HG03139 (cell line): ENCODE data around the gene SRSF12.

Source experiments
- ATAC-seq: cut with Tn5 transposase; IDR thresholded peaks from one replicate; pipeline ENCODE4 v1.9.1; 2021; ENCODE audit not compliant: unreplicated experiment

SRSF12 gene

DNA sequence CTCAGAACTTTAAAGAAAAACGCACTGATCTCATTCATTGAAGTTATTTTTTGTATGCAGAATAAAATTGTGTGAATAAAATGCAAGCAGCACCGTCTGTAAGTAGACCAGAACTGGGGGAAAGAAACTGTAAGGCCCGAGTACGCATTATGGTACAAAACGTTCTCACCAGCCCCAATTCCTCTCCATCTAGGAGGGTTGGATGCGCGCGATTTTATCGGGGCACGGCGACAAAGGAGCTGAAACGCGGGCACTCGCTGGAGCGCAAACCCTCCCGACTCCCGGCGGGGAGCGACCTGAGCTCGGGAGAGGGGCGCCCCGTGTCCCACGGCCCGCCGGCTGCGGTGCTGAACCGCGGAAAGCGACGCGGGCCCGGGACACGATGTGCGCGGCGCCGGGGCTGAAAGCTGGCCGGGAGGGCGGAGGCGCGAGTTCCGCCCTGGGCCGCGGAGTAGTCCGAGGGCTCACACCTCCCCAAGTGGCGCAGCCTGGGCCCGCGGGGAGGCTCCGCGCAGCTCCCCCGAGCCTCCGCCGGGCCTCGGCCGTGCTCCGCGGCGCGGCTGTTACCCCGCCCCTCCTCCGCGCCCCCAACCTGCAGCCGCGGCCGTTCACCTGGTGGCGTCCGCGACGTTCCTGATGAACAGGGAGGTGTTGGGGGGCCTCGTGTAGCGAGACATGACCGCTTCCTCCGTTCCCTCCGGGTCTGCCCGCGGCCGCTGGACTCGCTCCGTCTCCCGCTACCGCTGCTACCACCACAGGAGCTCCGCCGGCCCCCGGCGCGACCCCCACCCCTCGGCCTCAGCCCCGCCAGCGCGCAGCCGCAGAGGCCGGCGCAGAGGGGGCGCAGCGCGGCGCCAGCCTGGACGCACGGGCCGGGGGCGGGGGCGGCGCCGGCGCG, at the start of gene SRSF12:
Gene SRSF12, minus strand, starts transcription at position 861 of the 898 bp plus-strand sequence. Its CDS starts 184 bp downstream, at position 677.
- ATAC-seq, result peak; percentile 73

DNA sequence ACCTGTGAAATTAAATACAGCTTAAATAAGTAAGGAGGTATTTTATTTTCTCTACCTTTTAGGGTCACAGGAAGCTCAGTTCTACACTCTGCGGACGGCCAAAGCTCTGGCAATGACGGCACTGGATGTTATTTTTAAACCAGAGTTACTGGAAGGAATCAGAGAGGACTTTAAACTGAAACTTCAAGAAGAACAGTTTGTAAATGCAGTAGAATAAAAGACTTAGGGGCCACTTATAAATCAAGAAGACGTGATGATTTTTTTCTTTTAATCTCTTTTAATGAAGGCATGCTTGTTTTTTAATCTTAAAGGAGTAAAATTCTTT, 44.1 kb upstream of the SRSF12 start:
- ATAC-seq, result no peak

DNA sequence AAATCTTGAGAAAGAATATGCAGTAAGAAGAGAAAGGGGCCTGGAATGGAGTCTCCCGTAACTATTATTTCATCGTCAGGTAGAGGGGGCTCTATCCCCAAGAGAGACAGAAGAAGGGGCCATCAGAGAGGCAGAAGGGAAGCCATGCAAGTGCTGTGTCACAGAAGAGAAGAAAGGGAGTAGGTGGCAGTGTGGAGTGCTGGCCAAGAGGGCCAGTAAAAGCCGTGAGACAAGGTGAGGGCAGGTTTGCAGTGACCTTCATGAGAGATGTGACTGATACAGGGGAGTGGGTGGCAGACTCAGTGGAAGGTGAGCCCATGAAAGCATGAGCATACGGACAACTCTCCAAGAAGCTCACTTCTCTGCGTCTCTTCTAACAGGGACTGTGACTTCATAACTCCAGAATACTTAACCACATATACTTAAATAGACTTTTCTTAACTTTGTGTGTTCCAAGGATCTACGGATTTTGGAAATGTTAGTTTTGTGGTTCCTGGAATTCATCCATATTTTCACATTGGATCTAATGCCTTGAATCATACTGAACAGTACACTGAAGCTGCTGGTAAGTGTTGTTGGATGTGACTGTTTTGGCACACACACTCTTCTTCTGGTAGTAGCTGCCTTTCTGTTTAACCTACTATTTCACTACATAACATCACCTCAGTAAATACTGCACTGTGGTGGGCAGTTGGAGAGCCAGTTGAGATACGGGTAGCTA, 43.6 kb upstream of the SRSF12 start:
- no peak for ATAC-seq

DNA sequence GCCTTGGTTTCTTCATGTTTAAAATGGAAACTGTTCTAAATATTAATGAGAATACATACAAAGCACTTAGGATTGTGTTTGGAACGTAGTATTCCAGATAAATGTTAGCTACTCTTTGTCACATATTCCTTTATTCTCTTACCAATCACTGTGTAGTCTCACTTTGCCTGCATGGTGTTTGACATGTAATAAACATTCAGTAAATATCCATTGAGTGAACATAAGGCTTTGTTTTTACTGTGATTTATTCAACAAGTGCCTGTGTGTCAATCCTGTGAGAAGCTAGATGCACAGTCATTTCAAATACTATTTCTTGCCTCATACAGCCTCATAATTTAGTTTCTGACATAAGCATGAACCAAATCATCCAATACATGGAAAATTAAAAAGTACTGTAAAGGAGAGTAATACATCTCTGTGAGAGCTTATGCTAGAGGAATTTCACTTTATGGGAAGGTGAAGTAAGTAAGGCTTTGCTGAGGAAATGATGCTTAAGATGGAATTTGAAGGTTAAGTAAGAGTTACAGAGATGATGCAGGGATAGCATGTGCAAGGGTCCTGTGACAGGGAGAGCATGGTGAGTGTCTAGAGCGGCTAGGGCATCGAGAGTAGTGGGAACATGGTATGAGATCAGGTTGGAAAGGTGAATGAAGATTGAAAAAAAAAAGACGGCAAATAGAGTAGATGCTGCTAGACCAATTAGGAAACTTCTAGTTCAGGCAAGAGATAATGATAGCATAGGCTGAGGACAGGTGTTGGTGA, 42.6 kb upstream of the SRSF12 start:
- ATAC-seq, result no peak

DNA sequence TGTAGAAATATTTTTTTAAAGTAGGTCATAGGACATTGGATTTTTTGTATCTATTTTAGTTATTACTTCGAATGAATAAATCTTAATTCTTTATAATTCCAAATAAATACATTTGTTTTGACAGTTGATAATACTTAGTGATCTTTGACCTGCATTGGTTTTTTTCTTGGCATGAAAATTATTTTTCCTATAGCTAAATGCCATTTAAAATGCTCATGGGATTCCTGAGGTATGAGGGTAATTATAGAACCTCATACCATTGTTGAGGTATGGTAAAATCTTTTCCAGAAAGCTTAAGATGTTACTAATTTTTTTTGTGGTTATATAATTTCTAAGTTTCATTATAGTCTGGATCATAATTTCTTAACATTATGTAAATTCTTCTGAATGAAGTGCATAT, 36.3 kb upstream of the SRSF12 start:
- no peak for ATAC-seq

DNA sequence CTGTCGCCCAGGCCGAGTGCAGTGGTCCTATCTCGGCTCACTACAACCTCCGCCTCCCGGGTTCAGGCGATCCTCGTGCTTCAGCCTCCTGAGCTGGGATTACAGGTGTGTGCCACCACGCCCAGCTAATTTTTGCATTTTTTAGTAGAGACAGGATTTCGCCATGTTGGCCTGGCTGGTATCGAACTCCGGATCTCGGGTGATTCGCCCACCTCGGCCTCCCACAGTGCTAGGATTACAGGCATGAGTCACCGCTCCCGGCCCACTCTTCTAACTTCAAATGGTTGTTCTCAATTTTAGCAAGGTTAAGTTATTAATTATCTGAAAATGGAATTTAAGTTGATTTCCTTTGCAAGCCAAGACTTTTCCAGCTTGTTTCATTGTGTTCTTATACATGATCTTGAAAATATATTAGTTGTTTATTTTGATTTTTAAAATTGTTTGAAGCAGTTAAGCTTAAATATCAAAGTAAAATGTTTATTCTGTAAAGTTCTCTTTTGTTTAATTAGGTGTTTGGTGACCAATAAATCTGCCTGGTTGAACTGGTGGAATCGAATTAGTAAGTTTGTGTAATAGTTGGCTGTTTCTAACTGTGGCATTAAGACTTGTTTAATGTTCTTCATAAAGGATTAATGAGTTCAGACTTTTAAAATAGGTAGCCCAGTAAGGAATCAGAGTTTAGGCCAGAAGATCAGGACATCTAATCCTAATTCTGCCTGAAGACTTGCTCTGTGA, 30.3 kb upstream of the SRSF12 start:
- no peak for ATAC-seq

DNA sequence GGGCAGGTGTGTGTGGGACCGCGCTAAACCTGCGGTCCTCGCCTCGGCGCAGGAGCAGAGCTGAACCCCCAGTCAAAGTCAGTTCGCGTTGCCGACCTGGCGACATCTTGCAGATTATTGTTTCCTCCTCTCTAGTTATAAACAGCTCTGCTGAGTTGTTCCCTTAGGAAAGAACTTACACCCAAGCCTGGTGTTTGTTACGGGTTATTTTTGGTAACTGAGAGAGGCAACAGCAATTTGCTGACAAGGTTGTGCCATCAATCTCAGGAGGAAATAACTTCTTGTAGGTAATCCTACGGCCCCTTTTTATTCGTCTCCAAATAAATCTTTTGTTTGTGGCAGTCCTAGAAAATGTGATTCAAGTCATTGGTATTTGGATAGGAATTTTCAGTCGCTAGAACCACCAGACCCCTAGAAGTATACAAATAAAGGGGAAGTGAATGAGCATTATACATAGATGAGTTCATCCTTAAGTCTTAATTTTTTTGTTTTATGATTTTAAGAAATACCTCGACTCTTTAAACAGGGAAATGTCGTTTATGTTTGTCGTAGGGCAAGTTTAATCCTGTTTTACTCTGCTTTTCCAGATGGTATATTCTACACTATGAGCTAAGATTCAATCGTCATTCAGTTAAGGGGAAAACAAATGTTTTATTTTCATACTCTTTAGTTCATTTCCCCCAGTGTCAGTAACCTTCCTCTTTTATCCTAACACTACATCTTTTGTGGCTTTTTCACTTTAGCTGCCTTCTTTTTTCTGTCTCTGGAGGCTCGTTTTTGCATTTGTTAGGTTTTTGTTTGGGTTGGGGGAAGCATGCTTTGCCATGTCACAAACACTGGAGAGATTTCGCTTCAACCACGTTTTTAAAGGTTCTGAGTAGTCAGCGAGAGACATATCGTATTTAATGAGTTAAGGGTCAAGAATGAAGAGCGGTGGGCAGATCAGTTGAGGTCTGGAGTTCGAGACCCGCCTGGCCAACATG, 29.1 kb upstream of the SRSF12 start:
- no peak for ATAC-seq

DNA sequence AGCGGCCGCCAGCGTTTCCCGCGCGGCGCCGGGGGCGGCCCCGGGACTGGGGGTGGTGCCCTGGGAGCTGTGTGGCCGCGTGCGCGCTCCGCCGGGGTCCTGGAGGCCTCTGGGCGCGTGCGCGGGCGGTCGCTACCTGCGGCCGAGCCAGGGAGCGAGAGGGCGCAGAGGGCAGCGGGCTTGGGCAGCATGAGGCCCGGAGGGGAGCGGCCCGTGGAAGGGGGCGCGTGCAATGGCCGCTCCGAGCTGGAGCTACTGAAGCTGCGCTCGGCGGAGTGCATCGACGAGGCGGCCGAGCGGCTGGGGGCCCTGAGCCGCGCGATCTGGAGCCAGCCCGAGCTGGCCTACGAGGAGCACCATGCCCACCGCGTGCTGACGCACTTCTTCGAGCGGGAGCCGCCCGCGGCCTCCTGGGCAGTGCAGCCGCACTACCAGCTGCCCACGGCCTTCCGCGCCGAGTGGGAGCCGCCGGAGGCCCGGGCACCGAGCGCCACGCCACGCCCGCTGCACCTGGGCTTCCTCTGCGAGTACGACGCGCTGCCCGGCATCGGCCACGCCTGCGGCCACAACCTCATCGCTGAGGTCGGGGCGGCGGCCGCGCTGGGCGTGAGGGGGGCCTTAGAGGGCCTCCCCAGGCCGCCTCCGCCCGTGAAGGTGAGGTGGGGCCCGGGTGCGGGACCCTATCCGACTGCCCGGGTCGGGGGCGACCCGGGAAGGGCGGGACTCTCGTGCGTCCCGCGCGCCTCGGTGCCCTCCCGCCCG, 28.3 kb upstream of the SRSF12 start, which contains the start of gene PM20D2:
Gene PM20D2, plus strand, starts transcription at position 100 of the 762 bp plus-strand sequence. Its CDS starts 90 bp downstream, at position 190.
- ATAC-seq, result peak; percentile 63

DNA sequence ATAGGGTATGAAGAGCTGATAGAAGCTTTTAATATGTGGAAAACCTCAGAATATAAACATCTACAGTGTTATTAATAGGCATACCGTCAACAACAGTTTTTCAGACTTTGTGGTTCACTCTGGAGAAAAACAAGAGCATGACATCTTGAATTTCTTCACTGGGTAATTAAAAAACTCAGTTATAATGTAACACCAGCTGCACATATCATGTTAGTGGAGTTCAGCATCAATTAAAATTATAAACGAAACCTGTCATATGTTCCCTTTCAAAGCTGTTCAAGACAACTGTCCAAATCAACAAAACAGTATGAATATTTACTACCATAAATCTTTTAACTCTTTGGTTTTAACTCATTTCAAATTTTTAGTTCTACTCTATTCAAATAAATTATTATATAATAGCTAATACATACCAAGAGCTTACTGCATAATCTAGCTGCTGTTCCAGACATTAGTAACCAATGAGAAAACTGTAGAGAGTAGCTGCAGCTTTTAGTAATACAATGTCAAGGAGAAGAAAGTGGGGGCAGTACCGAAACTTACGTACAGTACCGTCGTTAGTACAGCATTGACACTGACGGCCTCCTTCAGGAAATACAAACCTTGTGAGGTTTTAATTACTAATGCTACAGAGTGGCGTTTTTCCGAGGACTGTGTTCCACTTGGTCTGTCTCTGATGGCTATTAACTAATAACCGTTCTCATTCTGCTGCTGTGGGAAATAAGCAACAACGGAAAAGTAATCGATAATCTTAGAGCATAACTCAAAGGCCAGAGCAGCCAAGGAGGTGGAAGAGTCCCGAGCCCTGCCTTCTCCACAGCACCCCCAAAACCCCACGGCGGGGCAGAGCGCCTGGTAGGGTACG, 27.5 kb upstream of the SRSF12 start:
- ATAC-seq, result peak; percentile 48

DNA sequence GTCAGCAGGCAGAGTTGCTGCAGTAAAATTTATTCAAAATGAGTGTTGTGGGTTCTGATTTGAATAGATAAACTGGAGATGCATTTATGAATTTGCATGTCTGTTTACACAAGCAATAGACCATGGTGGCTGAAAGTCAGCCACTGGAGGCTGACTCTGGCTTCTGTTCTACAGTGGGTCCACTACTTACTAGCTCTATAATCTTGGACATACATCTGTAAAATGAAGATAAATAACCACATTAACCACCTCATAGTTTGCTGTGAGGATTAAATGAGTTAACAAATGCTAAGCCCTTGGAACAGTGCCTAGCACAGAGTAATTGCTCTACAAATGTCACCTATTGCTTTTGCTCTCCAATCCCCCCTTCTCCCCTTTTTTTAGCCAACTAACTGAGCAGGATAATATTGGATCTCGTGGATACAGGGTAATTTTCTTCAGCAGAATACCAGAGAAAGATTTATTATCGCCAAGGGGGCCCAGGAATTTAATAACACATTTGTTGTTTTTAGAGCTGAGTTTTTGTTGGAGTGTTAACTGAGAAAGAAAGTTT, 26.6 kb upstream of the SRSF12 start:
- ATAC-seq, result peak; percentile 33

DNA sequence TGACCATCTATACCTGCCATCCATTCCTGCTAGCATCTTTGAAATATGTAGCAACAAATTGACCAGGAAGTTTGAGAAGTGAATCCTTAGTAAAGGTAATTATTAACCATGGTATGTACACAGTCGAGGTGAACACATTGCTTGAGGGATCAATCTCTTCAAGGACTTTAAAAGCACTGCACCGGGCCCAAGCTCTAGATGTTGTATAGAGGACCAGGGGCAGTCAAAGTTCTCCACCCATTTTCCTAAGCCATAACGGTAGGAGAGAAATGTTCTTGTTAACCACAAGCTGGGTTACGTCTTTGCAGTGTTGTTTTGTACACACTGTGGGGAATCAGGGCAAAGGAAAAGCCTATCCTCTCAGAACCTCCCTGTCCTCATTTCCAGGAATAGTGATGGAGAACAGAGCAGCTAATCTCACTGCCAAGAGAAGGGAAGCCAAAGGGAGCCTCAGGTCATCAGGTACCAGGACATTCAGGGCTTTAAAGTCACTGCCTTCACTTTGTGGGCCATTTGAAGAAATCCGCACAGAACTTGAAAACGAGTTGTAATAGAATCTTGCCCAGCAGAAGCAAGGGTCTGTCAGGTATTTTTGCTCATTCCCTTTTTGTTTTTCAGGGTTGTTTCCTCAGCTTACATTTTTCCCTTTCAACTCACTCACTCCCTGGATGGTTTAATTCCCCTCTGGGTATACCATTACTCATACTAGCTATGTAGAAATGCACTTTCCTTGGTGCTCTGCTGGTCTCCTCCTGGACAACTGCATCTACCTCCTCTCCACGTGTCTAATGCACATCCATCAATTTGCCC, 22.7 kb upstream of the SRSF12 start:
- no peak for ATAC-seq

DNA sequence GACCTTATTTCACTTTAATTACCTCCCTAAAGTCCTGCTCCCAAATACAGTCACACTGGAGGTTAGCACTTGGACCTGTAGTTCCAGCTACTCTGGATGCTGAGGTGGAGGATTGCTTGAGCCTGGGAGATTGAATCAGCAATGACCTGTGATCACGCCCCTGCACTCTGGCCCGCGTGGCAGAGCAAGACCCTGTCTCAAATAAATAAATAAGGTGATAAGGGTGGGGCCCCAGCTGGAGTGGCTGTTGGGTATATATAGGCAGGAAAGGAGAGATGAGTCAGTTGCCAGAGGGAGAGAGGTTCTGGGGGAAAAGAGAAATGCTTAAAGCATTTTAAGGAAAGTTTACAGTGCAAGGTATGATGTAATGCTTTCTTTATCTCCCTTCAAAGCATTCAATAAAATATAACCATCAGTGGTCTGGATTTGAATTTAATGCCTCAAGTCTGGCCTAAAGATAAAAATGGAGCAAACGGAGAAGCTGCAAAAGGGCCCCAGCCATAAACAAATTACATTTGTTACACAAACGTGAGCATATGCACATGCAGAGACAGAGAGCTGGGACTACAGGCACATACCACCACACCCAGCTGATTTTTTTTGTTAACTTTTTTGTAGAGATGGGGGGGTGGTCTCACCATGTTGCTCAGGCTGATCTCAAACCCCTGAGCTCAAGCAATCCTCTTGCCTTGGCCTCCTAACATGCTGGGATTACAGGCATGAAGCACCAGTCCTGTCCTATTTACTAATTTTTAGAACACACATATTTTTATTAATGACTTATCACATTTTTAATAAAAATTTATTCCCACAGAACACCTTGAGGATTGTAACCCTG, 21.9 kb upstream of the SRSF12 start:
- no peak for ATAC-seq

DNA sequence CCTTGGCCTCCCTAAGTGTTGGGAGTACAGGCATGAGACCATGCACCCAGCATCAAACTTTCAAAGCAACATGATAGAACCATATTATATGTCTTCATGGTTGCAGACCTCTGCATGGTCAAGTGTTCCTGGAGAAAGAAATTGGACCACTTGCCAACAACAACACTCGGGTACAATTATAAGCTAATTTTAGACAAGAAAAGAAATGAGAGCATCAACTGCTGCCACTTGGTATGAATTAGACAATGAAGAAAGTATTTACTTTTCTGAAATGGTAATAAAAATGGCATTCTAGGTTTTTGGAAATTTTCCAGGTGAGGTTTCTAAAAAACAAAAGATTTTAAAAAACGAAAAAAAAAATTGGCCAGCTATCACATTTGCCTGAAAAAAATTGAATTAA, 20.3 kb upstream of the SRSF12 start:
- ATAC-seq, result no peak

DNA sequence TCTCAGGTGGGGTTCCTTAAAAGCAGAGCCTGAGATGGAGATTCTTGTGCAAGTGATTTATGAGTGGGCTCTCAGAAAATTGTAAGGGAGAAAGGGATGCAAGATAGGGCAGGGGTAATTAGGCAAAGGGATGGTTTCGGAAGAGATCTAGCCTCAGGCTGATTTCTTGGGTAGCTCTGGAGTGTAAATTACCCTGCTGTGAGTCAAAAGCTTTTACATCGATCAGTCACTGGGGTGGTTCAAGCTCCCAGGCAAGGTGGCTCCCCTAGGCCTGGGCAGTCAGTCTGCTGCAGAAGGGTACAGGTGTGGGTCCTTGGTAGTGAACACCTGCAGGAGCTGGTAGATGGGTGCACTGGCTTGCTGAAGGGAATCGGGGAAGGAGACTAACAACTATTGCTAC, 16.9 kb upstream of the SRSF12 start:
- ATAC-seq, result no peak

DNA sequence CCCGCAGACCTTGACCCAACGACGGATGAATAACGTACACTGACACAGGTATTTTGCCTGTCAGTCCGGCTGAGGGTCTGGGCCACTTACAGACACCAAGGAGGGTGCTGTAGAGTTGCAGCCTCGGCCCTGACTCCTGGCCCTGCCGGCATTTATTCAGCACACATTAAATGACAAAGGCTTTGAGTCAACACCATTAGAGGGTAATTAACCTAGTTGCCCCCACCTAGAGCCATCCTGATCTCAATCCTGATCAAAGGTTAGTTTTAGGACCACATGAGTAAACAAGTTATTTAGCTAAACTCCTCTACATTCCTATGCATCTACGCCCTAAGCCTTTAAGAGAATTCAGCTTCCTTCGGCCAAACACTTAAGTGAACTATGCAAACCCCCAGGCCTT, 16.1 kb upstream of the SRSF12 start:
- ATAC-seq, result no peak

DNA sequence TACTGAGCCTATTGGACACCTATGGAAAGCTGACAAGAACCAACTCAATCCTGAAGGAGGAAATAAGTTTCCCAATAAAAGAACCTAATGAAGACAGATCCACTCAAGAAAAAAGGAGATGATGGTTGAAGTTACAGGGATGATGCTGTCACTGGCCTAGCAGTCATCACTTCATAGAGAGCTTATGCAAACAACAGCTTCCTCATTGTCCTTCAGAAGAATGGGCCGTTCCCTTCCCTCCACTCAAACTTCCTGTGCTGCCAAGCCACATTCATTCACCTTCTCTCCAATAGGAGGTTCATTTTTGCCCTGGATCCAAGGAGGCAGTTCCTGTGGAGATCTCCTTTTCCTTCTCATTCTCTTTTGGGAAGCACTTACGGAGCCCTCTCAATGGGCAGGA, 14.2 kb upstream of the SRSF12 start:
- no peak for ATAC-seq
